Upper lobe of right lung (tissue), 1 donor: ENCODE measurements around the gene CD99L2. TPM values are rescaled to one million over a fixed set of nuclear protein-coding genes. Genes with fewer than 3 reads are reported as not detected.
"Not testable (repeated sequence)": the region's sequence is repeated elsewhere in the genome, so short reads cannot be mapped to it uniquely, and the experiment has no call there.

ENCODE experiments used
- ATAC-seq: fragments of 200-7000 bp; cut with Tn5 transposase; one replicate; pipeline ENCODE4 v1.9.1; 2020; ENCODE audit warnings: mild to moderate bottlenecking, moderate library complexity
- DNase-seq: peaks from one replicate; pipeline ENCODE4 v3.0.0-alpha.2; 2020
- H3K27ac ChIP-seq: fragments of 200-600 bp; one replicate; pipeline ENCODE4 v1.8.0; 2022
- H3K27me3 ChIP-seq: fragments of 200-600 bp; one replicate; pipeline ENCODE4 v1.8.0; 2022; ENCODE audit warnings: mild to moderate bottlenecking
- H3K36me3 ChIP-seq: fragments of 200-600 bp; one replicate; pipeline ENCODE4 v1.8.0; 2022
- H3K4me1 ChIP-seq: fragments of 200-600 bp; one replicate; pipeline ENCODE4 v1.8.0; 2022
- H3K4me3 ChIP-seq: fragments of 200-600 bp; one replicate; pipeline ENCODE4 v1.8.0; 2022; ENCODE audit warnings: mild to moderate bottlenecking
- H3K9me3 ChIP-seq: fragments of 200-600 bp; one replicate; pipeline ENCODE4 v1.8.0; 2022
- intact Hi-C: fragments of 100-400 bp; cut with DNase I; formaldehyde crosslinking; loops from one replicate; pipeline ENCODE4 v1.11.0; 2022
- total RNA-seq: library from RNA; stranded (reverse); fragmentation: NEBNext Ultra II Directional; extraction: Animal tissue kit (Norgen Biotek cat#: 25700); gene quantifications from one replicate; pipeline ENCODE4 v1.2.1, GENCODE V29; 2021
- TF ChIP-seq, protein P1 (sequence below): fragments of 200-600 bp; IDR thresholded peaks from one replicate; pipeline ENCODE4 v1.8.0; 2022; ENCODE audit warnings: antibody characterized with exemption
- donor health status: DM: no; HTN: yes; CAD: no; lungs with severe emphysema.

CD99L2 gene
- total RNA-seq, 1 donor from 2014 or later: 38.4 TPM

DNA sequence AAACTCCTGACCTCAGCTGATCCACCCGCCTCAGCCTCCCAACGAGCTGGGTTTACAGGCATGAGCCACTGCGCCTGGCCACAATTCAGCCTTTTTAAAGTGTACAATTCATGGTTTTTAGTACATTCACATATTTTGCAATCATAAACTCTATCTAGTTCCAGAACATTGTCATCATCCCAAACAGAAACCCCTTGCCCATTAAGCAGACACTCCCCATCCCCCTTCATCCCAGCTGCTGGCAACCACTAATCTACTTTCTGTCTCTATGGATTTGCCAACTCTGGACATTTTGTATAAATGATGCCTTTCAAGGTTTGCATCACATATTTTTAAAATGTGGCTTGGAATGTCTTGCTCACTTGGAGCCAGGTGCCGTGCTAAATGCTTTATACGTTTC, 4.5 kb downstream of the CD99L2 start:
- no peak overlapping the region for H3K27ac ChIP-seq
- H3K27me3 ChIP-seq: no peaks in the 10 kb centered on the region
- no peaks in the 10 kb centered on the region for H3K36me3 ChIP-seq
- no peaks in the 10 kb centered on the region for H3K4me1 ChIP-seq
- no peak overlapping the region for H3K4me3 ChIP-seq
- TF ChIP-seq, protein P1, sequence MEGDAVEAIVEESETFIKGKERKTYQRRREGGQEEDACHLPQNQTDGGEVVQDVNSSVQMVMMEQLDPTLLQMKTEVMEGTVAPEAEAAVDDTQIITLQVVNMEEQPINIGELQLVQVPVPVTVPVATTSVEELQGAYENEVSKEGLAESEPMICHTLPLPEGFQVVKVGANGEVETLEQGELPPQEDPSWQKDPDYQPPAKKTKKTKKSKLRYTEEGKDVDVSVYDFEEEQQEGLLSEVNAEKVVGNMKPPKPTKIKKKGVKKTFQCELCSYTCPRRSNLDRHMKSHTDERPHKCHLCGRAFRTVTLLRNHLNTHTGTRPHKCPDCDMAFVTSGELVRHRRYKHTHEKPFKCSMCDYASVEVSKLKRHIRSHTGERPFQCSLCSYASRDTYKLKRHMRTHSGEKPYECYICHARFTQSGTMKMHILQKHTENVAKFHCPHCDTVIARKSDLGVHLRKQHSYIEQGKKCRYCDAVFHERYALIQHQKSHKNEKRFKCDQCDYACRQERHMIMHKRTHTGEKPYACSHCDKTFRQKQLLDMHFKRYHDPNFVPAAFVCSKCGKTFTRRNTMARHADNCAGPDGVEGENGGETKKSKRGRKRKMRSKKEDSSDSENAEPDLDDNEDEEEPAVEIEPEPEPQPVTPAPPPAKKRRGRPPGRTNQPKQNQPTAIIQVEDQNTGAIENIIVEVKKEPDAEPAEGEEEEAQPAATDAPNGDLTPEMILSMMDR: no peak
- no peaks in the 10 kb centered on the region for H3K9me3 ChIP-seq
- DNase-seq: no peak
- intact Hi-C loops: no loop called here
- ATAC-seq: no peak

DNA sequence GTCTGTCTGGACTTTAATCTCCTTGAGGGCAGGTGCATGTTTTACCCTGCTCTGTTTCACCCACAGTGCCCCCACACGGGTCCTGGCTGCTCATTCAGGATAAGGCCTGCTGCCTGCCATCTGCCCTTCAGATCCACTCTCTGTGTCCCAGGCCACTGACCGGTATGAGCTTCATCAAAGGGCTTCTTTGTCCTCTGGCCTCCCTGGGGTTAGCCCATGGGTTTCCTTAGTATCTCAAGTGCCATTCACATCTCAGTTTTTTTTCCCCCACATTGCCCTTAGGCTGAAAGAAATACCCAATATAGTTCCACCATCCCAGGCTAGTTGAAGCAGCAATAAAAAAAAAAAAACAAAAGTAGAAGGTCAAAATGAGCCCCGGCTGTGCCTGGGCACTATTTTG, 9.3 kb downstream of the CD99L2 start:
- ATAC-seq (no peak), DNase-seq (no peak)
- H3K4me3 ChIP-seq: no peak overlapping the region
- TF ChIP-seq, protein P1: no peak
- H3K36me3 ChIP-seq: no peaks in the 10 kb centered on the region
- H3K4me1 ChIP-seq: no peaks in the 10 kb centered on the region
- intact Hi-C loops: no loop called here
- H3K27me3 ChIP-seq: no peaks in the 10 kb centered on the region
- no peak overlapping the region for H3K27ac ChIP-seq
- no peaks in the 10 kb centered on the region for H3K9me3 ChIP-seq

DNA sequence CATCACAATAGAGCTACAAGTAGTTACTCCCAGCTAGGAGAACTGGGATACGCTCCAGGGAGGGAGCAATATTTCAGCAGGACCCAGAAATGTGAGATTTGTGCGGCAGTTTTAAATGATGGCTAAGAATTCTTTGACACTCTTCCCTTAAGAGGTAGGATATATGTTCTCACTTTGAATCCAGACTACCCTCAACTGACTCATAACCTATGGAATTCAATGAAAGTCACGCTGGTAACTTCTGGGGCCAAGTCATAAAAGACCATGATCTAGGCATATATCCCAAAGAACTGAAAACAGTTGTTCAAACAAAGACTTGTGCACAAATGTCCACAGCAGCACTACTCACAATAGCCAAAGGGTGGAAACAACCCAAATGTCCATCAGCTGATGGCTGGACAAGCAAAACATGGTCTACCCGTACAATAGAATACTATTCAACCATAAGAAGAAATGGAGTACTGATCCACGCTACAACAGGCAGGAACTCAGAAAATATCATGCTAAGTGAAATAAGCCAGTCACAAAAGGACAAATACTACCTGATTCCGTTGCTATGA, 10.5 kb downstream of the CD99L2 start:
- TF ChIP-seq, protein P1: no peak
- H3K4me3 ChIP-seq: no peak overlapping the region
- no peak for DNase-seq
- H3K27ac ChIP-seq: no peak overlapping the region
- no peaks in the 10 kb centered on the region for H3K9me3 ChIP-seq
- ATAC-seq: no peak
- intact Hi-C loops: no loop called here
- H3K27me3 ChIP-seq: no peaks in the 10 kb centered on the region
- no peaks in the 10 kb centered on the region for H3K36me3 ChIP-seq
- H3K4me1 ChIP-seq: no peaks in the 10 kb centered on the region

DNA sequence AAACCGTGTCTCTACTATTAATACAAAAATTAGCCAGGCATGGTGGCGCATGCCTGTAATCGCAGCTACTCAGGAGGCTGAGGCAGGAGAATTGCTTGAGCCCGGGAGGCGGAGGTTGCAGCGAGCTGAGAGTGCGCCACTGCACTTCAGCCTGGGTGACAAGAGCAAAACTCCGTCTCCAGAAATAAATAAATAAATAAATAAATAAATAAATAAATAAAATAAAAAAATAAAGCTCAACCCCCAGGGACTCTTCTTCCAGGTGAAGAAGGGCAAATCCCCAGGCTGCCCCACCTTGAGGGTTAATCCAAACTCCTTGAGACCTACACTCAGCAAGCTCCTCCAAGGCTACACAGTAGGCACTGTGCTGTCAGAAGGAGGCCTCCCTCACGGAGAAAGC, 11.2 kb downstream of the CD99L2 start:
- H3K36me3 ChIP-seq, H3K27ac ChIP-seq, H3K9me3 ChIP-seq, H3K27me3 ChIP-seq, DNase-seq, H3K4me3 ChIP-seq, intact Hi-C loops, H3K4me1 ChIP-seq, ATAC-seq: not testable (repeated sequence)

DNA sequence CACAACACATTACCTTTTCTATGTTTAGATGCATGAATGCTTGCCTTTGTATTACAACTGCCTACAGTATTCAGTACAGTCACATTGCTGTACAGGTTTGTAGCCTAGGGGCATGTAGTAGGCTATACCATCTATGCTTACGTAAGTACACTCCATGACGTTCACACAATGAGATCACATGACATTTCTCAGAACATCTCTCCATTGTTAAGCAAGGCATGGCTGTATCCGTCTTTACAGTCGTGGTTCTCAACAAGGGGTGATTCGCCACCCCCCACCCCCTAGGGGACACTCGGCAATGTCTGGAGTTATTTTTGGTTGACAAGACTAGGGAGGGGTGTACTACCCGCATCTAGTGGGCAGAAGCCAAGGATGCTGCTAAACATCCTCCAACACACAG, 12.1 kb downstream of the CD99L2 start:
- ATAC-seq (no peak), DNase-seq (no peak)
- H3K4me1 ChIP-seq: no peaks in the 10 kb centered on the region
- intact Hi-C loops: no loop called here
- TF ChIP-seq, protein P1: no peak
- H3K27me3 ChIP-seq: no peaks in the 10 kb centered on the region
- no peaks in the 10 kb centered on the region for H3K9me3 ChIP-seq
- H3K27ac ChIP-seq: no peak overlapping the region
- no peaks in the 10 kb centered on the region for H3K36me3 ChIP-seq
- no peak overlapping the region for H3K4me3 ChIP-seq

DNA sequence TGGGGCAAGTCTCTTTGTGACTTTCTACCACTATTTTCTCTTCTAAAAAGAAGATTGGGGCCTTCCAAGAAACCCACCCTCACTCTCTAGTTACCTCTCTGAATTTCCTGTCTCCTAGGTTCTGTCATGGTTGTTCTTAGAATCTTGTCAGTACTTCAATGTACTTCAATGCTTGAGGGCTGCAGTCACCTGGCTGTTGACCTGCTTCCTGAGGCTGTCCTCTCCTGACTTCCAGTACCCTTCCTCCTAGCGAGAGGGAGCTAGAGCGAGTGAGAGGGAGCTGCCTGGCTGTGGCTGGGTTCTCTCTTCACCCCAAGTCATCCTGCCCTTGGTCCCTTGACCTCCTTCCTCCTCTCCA, 17.7 kb downstream of the CD99L2 start:
- no peak overlapping the region for H3K27ac ChIP-seq
- intact Hi-C loops: no loop called here
- H3K27me3 ChIP-seq: no peaks in the 10 kb centered on the region
- TF ChIP-seq, protein P1: no peak
- no peaks in the 10 kb centered on the region for H3K36me3 ChIP-seq
- no peaks in the 10 kb centered on the region for H3K4me1 ChIP-seq
- H3K4me3 ChIP-seq: no peak overlapping the region
- ATAC-seq (peak; percentile 51), DNase-seq (no peak)
- no peaks in the 10 kb centered on the region for H3K9me3 ChIP-seq
